NOMO-1 treated with DMSO at 0.1 percent for 48 hours (cell line): Measurements from ENCODE around the gene COL6A6.
A peak's percentile ranks its signal among the peaks of the same experiment; 100 is the strongest.
"Not testable (repeated sequence)": the region's sequence is repeated elsewhere in the genome, so short reads cannot be mapped to it uniquely, and the experiment has no call there.

Experiments
- DNase-seq: peaks from one replicate; lab custom pipeline; 2025; ENCODE audit not compliant: unreplicated experiment; lab: John Stamatoyannopoulos, UW

Gene COL6A6

GRCh38 chr3:130537673-130538304 lies 20.8 kb downstream of the COL6A6 start:
- no peak for DNase-seq

GRCh38 chr3:130539005-130539404 lies 22.0 kb downstream of the COL6A6 start:
- peak; percentile 60 for DNase-seq

- DNase-seq: peak; percentile 96
Observed at GRCh38 chr3:130543322-130543721, 26.3 kb downstream of the COL6A6 start.

DNA sequence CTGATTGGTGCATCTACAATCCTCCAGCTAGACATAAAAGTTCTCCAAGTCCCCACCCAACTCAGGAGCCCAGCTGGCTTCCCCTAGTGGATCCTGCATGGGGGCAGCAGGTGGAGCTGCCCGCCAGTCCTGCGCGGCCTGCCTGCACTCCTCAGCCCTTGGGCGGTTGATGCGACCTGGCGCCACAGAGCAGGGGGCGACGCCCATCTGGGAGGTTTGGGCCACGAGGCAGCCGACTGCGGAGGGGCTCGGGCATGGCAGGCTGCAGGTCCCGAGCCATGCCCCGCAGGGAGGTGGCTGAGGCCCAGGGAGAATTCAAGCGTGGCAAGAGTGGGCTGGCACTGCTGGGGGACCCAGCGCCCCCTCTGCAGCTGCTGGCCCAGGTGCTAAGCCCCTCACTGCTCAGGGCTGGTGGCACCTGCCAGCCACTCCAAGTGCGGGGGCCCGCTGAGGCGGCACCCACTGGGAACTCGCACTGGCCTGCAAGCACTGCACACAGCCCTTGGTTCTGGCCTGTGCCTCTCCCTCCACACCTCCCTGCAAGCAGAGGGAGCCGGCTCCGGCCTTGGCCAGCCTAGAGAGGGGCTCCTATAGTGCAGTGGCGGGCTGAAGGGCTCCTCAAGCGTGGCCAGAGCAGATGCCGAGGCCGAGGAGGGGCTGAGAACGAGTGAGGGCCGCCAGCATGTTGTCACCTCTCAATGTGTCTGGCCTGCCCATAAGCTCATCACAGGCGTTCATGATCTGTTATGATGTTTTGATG lies 30.1 kb downstream of the COL6A6 start:
- no peak for DNase-seq

DNA sequence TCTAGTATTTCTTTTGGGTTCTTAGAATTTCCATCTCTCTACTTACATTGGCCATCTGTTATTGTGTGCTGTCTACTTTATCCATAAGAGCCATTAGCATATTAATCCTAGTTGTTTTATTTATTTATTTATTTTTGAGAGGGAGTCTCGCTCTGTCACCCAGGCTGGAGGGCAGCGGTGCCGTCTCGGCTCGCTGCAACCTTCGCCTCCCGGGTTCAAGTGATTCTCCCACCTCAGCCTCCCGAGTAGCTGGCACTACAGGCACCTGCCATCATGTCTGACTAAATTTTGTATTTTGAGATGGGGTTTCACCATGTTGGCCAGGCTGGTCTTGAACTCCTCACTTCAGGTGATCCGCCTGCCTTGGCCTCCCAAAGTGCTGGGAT lies 30.7 kb downstream of the COL6A6 start:
- DNase-seq: not testable (repeated sequence)

- no peak for DNase-seq
Observed at GRCh38 chr3:130548356-130548755, 31.4 kb downstream of the COL6A6 start.

GRCh38 chr3:130557336-130558035 lies 40.5 kb downstream of the COL6A6 start:
- no peak for DNase-seq

GRCh38 chr3:130558366-130558765 lies 41.4 kb downstream of the COL6A6 start:
- no peak for DNase-seq

DNA sequence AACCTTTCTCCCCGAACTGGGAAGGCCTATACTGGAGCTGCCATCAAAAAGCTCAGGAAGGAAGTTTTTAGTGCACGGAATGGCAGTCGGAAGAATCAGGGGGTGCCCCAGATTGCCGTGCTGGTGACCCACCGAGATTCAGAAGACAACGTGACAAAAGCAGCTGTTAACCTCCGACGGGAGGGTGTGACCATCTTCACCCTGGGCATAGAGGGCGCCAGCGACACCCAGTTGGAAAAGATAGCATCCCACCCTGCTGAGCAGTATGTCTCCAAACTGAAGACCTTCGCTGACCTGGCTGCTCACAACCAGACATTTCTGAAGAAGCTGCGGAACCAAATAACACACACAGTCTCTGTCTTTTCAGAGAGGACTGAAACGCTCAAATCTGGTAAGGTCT lies 48.2 kb downstream of the COL6A6 start:
- no peak for DNase-seq
